Fibroblast of lung (primary cell): ENCODE measurements around the gene CDHR4. TPM values are rescaled to one million over a fixed set of nuclear protein-coding genes. Genes with fewer than 3 reads are reported as not detected.
"Not testable (repeated sequence)": the region's sequence is repeated elsewhere in the genome, so short reads cannot be mapped to it uniquely, and the experiment has no call there.

Experiments
- DNase-seq, 2 donors: peaks; one replicate each; pipeline versions ENCODE4 v3.0.0 to v3.0.0-alpha.2; 2010; ENCODE audit warnings: low read depth in 2 of 2
- H2AFZ ChIP-seq: 2 replicates; pipeline ENCODE4 v1.5.1; 2012; ENCODE audit warnings: low read length, control low read depth, inconsistent platforms
- H3K27ac ChIP-seq: 2 replicates; pipeline ENCODE4 v1.5.1; 2011; ENCODE audit warnings: low read length, control low read depth; ENCODE audit not compliant: insufficient read depth
- H3K27me3 ChIP-seq: 2 replicates; pipeline ENCODE4 v1.5.1; 2011; ENCODE audit warnings: mild to moderate bottlenecking, low read length; ENCODE audit not compliant: control insufficient read depth, insufficient read depth
- H3K36me3 ChIP-seq: 2 replicates; pipeline ENCODE4 v1.5.1; 2011; ENCODE audit warnings: low read length; ENCODE audit not compliant: control insufficient read depth, insufficient read depth
- H3K4me1 ChIP-seq: 2 replicates; pipeline ENCODE4 v1.5.1; 2011; ENCODE audit warnings: low read length; ENCODE audit not compliant: control insufficient read depth, insufficient read depth; ENCODE audit errors: extremely low read depth
- H3K4me2 ChIP-seq: 2 replicates; pipeline ENCODE4 v1.5.1; 2011; ENCODE audit warnings: low read length, control low read depth; ENCODE audit not compliant: insufficient read depth; ENCODE audit errors: extremely low read depth
- H3K4me3 ChIP-seq, 4 experiments: fragments of 200-600 bp in 1 of 4; sonication (generic) in 1 of 4; replicated peaks in 1 of 4; 2 replicates each; pipeline ENCODE4 v1.5.1; 2011 to 2016; ENCODE audit warnings: low read length in 4 of 4, low read depth in 3 of 4, mild to moderate bottlenecking in 3 of 4, control low read depth in 2 of 4, inconsistent platforms in 1 of 4, mixed read lengths in 1 of 4; ENCODE audit not compliant: insufficient read depth in 1 of 4; ENCODE audit errors: control extremely low read depth in 1 of 4
- H3K79me2 ChIP-seq: 2 replicates; pipeline ENCODE4 v1.5.1; 2012; ENCODE audit warnings: mild to moderate bottlenecking, low read length, inconsistent platforms; ENCODE audit not compliant: control insufficient read depth, insufficient read depth
- H3K9ac ChIP-seq: 2 replicates; pipeline ENCODE4 v1.5.1; 2011; ENCODE audit warnings: mild to moderate bottlenecking, low read length, control low read depth; ENCODE audit not compliant: insufficient read depth
- H3K9me3 ChIP-seq: 2 replicates; pipeline ENCODE4 v1.5.1; 2012; ENCODE audit warnings: low read depth, low read length; ENCODE audit not compliant: control insufficient read depth, insufficient read depth
- H4K20me1 ChIP-seq: 2 replicates; pipeline ENCODE4 v1.5.1; 2011; ENCODE audit warnings: low read length; ENCODE audit not compliant: control insufficient read depth, insufficient read depth; ENCODE audit errors: extremely low read depth
- EZH2 ChIP-seq: IDR thresholded peaks from 2 replicates; pipeline ENCODE4 v1.5.1; 2012; ENCODE audit warnings: low read length, control low read depth, mild to moderate bottlenecking; ENCODE audit errors: missing control alignments
- polyA plus RNA-seq, 2 donors: library from polyadenylated mRNA; depleted of rRNA in 1 of 2; stranded (reverse) in 1 of 2; unstranded in 1 of 2; fragments of >200 nt; gene quantifications; 2 replicates each; pipeline ENCODE4 v1.2.1, GENCODE V29; 2011 to 2012; ENCODE audit warnings: missing spikeins in 1 of 2
- total RNA-seq: library from RNA; depleted of rRNA; stranded (reverse); fragments of >200 nt; gene quantifications from 2 replicates; pipeline ENCODE4 v1.2.1, GENCODE V29; 2014
- TF ChIP-seq, protein P1 (sequence below), 2 donors: IDR thresholded peaks in 1 of 2; conservative IDR thresholded peaks in 1 of 2; 1 replicate in 1 of 2; 2 replicates in 1 of 2; pipeline ENCODE4 v1.5.1; 2011 to 2012; ENCODE audit warnings: low read length in 2 of 2, control low read depth in 1 of 2, inconsistent platforms in 1 of 2, low read depth in 1 of 2, mild to moderate bottlenecking in 1 of 2

Gene CDHR4
- total and polyA plus RNA-seq, 2 donors (not counting 1 experiment from before 2014, with no cell fraction given) = not detected

DNA sequence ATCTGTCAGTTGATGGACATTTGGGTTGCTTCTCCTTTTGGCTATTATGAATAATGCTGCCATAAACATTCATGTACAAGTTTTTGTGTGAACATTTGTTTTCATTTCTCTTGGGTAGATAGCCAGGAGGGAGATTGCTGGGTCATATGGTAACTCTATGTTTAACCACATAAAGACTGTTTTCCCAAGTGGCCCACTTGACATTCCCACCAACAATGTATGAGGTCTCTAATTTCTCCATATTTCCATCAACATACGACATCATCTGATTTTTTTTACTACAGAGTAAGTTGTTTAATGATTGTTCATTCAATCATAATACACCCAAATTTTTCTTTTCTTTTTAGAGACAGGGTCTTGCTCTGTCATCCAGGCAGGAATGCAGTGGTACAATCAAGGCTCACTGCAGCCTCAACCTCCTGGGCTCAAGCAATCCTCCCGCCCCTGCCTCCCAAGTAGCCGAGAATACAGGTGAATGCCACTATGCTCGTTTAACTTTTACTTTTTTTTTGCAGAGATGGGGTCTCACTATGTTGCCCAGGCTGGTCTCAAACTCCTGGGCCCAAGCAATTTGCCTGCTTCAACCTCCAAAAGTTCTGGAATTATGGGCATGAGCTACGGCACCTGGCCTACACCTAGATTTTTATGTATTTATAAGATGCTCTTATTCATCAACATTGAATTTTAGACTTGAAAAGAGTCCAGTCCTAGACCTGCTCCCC is 20.2 kb downstream of the CDHR4 start:
- TF ChIP-seq, protein P1, sequence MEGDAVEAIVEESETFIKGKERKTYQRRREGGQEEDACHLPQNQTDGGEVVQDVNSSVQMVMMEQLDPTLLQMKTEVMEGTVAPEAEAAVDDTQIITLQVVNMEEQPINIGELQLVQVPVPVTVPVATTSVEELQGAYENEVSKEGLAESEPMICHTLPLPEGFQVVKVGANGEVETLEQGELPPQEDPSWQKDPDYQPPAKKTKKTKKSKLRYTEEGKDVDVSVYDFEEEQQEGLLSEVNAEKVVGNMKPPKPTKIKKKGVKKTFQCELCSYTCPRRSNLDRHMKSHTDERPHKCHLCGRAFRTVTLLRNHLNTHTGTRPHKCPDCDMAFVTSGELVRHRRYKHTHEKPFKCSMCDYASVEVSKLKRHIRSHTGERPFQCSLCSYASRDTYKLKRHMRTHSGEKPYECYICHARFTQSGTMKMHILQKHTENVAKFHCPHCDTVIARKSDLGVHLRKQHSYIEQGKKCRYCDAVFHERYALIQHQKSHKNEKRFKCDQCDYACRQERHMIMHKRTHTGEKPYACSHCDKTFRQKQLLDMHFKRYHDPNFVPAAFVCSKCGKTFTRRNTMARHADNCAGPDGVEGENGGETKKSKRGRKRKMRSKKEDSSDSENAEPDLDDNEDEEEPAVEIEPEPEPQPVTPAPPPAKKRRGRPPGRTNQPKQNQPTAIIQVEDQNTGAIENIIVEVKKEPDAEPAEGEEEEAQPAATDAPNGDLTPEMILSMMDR (conservative IDR thresholded peaks at IDR 0.05 in 1 of 2, IDR thresholded peaks at IDR 0.05 in 1 of 2; ENCODE audit: low read depth in 1 of 2, low read length in 2 of 2) = no peak
- no peak for DNase-seq
- H3K36me3 ChIP-seq = peaks cover 4% of the 10 kb centered on the region
- H3K9me3 ChIP-seq = no peaks in the 10 kb centered on the region
- H3K79me2 ChIP-seq = peaks cover 72% of the 10 kb centered on the region
- H3K4me2 ChIP-seq = no peak overlapping the region
- H3K27ac ChIP-seq = no peak overlapping the region
- H3K27me3 ChIP-seq = no peaks in the 10 kb centered on the region
- no peaks in the 10 kb centered on the region for H4K20me1 ChIP-seq
- no peak overlapping the region for H2AFZ ChIP-seq
- H3K4me3 ChIP-seq = no peak overlapping the region
- no peaks in the 10 kb centered on the region for H3K4me1 ChIP-seq
- no peak overlapping the region for H3K9ac ChIP-seq

DNA sequence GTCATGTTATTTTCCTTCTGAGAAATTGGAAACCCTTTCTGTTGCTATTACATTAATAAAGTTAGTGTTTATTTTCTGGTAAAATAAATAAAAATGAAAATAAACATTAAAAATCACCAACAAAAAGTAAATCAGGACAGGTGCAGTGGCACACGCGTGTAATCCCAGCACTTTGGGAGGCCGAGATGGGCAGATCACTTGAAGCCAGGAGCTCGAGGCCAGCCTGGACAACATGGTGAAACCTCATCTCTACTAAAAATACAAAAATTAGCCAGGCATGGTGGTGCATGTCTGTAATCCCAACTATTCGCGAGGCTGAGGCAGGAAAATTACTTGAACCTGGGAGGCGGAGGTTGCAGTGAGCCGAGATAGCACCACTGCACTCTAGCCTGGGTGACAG is 23.6 kb downstream of the CDHR4 start:
- not testable (repeated sequence) for H3K4me3 ChIP-seq, H3K4me1 ChIP-seq, DNase-seq, H3K27me3 ChIP-seq, H3K27ac ChIP-seq, H3K36me3 ChIP-seq, H2AFZ ChIP-seq, H3K9me3 ChIP-seq, H3K9ac ChIP-seq, H3K4me2 ChIP-seq, H4K20me1 ChIP-seq
- peaks cover 73% of the 10 kb centered on the region for H3K79me2 ChIP-seq

DNA sequence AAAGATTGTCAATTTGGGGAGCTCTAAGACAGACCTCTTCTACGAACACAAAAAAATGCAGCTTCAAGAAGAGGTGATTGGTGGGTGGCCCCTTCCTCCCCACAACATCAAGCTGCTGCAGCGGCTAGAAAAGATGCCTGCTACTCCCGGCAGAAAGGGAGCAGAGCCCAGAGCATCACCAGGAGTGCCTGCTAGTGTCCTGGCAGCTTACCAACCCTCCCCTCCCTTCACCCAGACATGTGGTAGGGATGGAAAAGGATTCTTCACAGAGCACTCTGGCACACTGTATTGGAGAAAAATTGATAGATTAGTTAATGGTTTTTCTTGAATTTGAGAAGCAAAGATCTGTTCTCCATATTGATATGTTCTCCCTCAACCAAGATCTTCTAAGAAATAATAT is 24.1 kb downstream of the CDHR4 start:
- no peaks in the 10 kb centered on the region for H3K4me1 ChIP-seq
- H3K4me2 ChIP-seq = no peak overlapping the region
- no peaks in the 10 kb centered on the region for H3K36me3 ChIP-seq
- DNase-seq = no peak
- no peak overlapping the region for H2AFZ ChIP-seq
- peaks cover 3% of the 10 kb centered on the region for H4K20me1 ChIP-seq
- H3K4me3 ChIP-seq = no peak overlapping the region
- no peaks in the 10 kb centered on the region for H3K27me3 ChIP-seq
- H3K9ac ChIP-seq = no peak overlapping the region
- H3K9me3 ChIP-seq = no peaks in the 10 kb centered on the region
- no peak overlapping the region for H3K27ac ChIP-seq
- TF ChIP-seq, protein P1 (conservative IDR thresholded peaks at IDR 0.05 in 1 of 2, IDR thresholded peaks at IDR 0.05 in 1 of 2; ENCODE audit: low read depth in 1 of 2, low read length in 2 of 2) = no peak
- no peak for TF ChIP-seq EZH2
- H3K79me2 ChIP-seq = peaks cover 74% of the 10 kb centered on the region
